Measurements from ENCODE around the gene GALNT18.

- no peak for TF ChIP-seq CTCF (IDR thresholded peaks at IDR 0.05; ENCODE audit: low read depth, low read length, missing input control)
- TF ChIP-seq TAF1 (conservative IDR thresholded peaks at IDR 0.05) = no peak
- no peak for TF ChIP-seq MAX (IDR thresholded peaks at IDR 0.05)
- no peak for TF ChIP-seq ZBTB33 (IDR thresholded peaks at IDR 0.05)
- no peak for TF ChIP-seq GABPA (IDR thresholded peaks at IDR 0.05 in 1 of 2, conservative IDR thresholded peaks at IDR 0.05 in 1 of 2)
- TF ChIP-seq RAD21 (IDR thresholded peaks at IDR 0.05) = no peak
- TF ChIP-seq REST (IDR thresholded peaks at IDR 0.05) = no peak
- TF ChIP-seq JUND (IDR thresholded peaks at IDR 0.05) = no peak
- no peak for TF ChIP-seq ATF3 (IDR thresholded peaks at IDR 0.05)
- TF ChIP-seq SP1 (IDR thresholded peaks at IDR 0.05) = no peak
- no peak for TF ChIP-seq YY1 (IDR thresholded peaks at IDR 0.05)
- no peak for TF ChIP-seq FOXA1 (IDR thresholded peaks at IDR 0.05)
- TF ChIP-seq EGR1 (IDR thresholded peaks at IDR 0.05; ENCODE audit: low read depth in 2 of 2) = no peak
- TF ChIP-seq HNF4G (IDR thresholded peaks at IDR 0.05) = no peak
These were observed 212.6 kb downstream of the GALNT18 start for GRCh38 chr11:11409224-11409623.

Data from liver (tissue), 3 donors.